HG02759 (cell line): ENCODE results near the gene OR8G1.
"Not testable (repeated sequence)": the region's sequence is repeated elsewhere in the genome, so short reads cannot be mapped to it uniquely, and the experiment has no call there.

Experiments
- ATAC-seq: cut with Tn5 transposase; IDR thresholded peaks from one replicate; pipeline ENCODE4 v1.9.1; 2021; ENCODE audit warnings: mild to moderate bottlenecking, moderate library complexity; ENCODE audit not compliant: unreplicated experiment

OR8G1 gene

GRCh38 chr11:124233376-124233775, 7.5 kb upstream of the OR8G1 start:
- ATAC-seq: no peak

- ATAC-seq: no peak
Observed at GRCh38 chr11:124238512-124238911, 2.4 kb upstream of the OR8G1 start.

- ATAC-seq: not testable (repeated sequence)
Observed at GRCh38 chr11:124249869-124250268, 9.0 kb downstream of the OR8G1 start.

GRCh38 chr11:124256076-124256475, 15.2 kb downstream of the OR8G1 start, which contains the start of gene OR8G5:
Gene OR8G5 (plus strand): TSS chr11:124256376. CDS start chr11:124264932, 8,556 bp downstream.
- ATAC-seq: no peak

- ATAC-seq: not testable (repeated sequence)
Observed at GRCh38 chr11:124265041-124265440, 24.1 kb downstream of the OR8G1 start.

- ATAC-seq: not testable (repeated sequence)
Observed at GRCh38 chr11:124270886-124271285, 30.0 kb downstream of the OR8G1 start.

GRCh38 chr11:124274000-124274399, 33.1 kb downstream of the OR8G1 start:
- no peak for ATAC-seq

GRCh38 chr11:124276081-124276480, 35.2 kb downstream of the OR8G1 start:
- ATAC-seq: no peak

GRCh38 chr11:124277207-124277606, 36.3 kb downstream of the OR8G1 start:
- ATAC-seq: no peak

GRCh38 chr11:124277804-124278203, 36.9 kb downstream of the OR8G1 start:
- no peak for ATAC-seq

GRCh38 chr11:124278261-124278660, 37.4 kb downstream of the OR8G1 start:
- ATAC-seq: no peak

- no peak for ATAC-seq
Observed at GRCh38 chr11:124285610-124286344, 44.9 kb downstream of the OR8G1 start.

- ATAC-seq: no peak
Observed at GRCh38 chr11:124294687-124295086, 53.8 kb downstream of the OR8G1 start.

- ATAC-seq: no peak
Observed at GRCh38 chr11:124296016-124296415, 55.1 kb downstream of the OR8G1 start.

- no peak for ATAC-seq
Observed at GRCh38 chr11:124297921-124298320, 57.0 kb downstream of the OR8G1 start.

- no peak for ATAC-seq
Observed at GRCh38 chr11:124301548-124301947, 60.7 kb downstream of the OR8G1 start.

GRCh38 chr11:124302347-124303125, 61.6 kb downstream of the OR8G1 start:
- ATAC-seq: no peak
